Large intestine (tissue), 3 donors: ENCODE results near the gene NHERF2. TPM values are rescaled to one million over a fixed set of nuclear protein-coding genes. Genes with fewer than 3 reads are reported as not detected.
A peak's percentile ranks its signal among the peaks of the same experiment; 100 is the strongest.

ENCODE experiments used
- DNase-seq, 2 donors: peaks; one replicate each; pipeline versions ENCODE4 v3.0.0 to v3.0.0-alpha.2; 2013
- H3K27ac ChIP-seq: one replicate; pipeline ENCODE4 v1.5.1; 2013; ENCODE audit warnings: low read length
- H3K27me3 ChIP-seq: 2 replicates; pipeline ENCODE4 v1.6.1; 2013; ENCODE audit warnings: low read length; ENCODE audit not compliant: control insufficient read depth, insufficient read depth
- H3K36me3 ChIP-seq: 2 replicates; pipeline ENCODE4 v1.6.1; 2013; ENCODE audit warnings: low read length; ENCODE audit not compliant: control insufficient read depth, insufficient read depth
- H3K4me1 ChIP-seq: one replicate; pipeline ENCODE4 v1.6.1; 2013; ENCODE audit warnings: low read length; ENCODE audit not compliant: control insufficient read depth, insufficient read depth
- H3K4me3 ChIP-seq: one replicate; pipeline ENCODE4 v1.5.1; 2013; ENCODE audit warnings: low read length
- H3K9me3 ChIP-seq: one replicate; pipeline ENCODE4 v1.6.1; 2013; ENCODE audit warnings: mild to moderate bottlenecking, low read depth, low read length, moderate library complexity; ENCODE audit not compliant: control insufficient read depth
- WGBS: methylation state at CpG from one replicate; pipeline ENCODE4 v1.1.5; 2013; ENCODE audit warnings: low lambda C conversion rate; ENCODE audit not compliant: insufficient coverage; 5-methylcytosine and 5-hydroxymethylcytosine counted together
- polyA plus RNA-seq: library from polyadenylated mRNA; unstranded; fragments of 120-200 nt; gene quantifications from one replicate; pipeline ENCODE4 v1.2.1, GENCODE V29; 2013

NHERF2 gene
- polyA plus RNA-seq, 1 donor: 32.3 TPM

DNA sequence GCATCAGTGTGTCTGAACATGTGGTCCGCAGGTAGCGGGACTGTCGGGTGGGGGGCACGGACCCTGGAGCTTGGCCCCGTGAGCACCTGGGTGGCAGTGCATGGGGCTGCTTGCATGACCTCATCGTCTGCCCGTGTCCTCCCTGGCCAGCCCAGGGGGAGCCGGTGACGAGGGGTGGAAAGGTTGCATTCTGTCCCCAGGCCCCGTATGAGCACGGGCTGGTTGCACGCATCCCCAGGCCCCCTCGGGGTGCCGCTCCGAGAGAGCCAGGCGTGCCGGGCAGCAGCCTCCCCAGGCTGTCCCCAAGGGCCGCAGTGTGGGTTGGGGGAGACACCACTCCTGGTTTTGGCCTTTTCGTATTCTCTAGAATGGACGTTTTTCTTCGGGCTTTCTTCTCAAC lies 51.0 kb downstream of the NHERF2 start:
- no peak for DNase-seq
- Histone ChIP-seq H3K4me3 (no peak overlapping the region), H3K27ac (no peak overlapping the region), H3K36me3 (peaks cover 84% of the 10 kb centered on the region), H3K9me3 (peaks cover 4% of the 10 kb centered on the region), H3K27me3 (no peaks in the 10 kb centered on the region), H3K4me1 (peaks cover 12% of the 10 kb centered on the region)
- no CpG with 5 or more reads among the region's 21 CpGs for WGBS

GRCh38 chr16:2078096-2078495 lies 51.4 kb downstream of the NHERF2 start:
- peaks cover 15% of the 10 kb centered on the region for H3K4me1 ChIP-seq
- H3K27me3 ChIP-seq: no peaks in the 10 kb centered on the region
- peaks cover 4% of the 10 kb centered on the region for H3K9me3 ChIP-seq
- H3K4me3 ChIP-seq: no peak overlapping the region
- no peak for DNase-seq
- H3K27ac ChIP-seq: no peak overlapping the region
- peaks cover 84% of the 10 kb centered on the region for H3K36me3 ChIP-seq
- no CpG with 5 or more reads among the region's 7 CpGs for WGBS

DNA sequence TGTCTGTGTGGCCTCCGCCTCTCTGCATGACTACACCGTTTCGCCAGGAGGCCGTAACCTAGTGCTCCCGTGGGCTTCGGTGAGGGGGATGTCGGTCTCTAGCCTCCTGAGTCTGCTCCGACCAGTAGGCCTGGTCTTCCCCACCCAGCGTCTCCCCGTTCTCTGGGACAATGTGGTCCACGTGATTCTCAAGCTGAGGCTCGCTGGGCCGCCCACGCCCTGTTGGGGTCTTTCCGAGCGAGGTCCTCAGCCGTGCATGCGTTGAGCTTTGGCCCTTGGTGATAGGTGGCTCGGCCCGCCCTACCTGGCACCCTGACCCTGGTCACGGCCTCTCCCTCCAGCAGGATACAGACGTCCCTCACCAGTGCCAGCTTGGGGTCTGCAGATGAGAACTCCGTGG lies 52.0 kb downstream of the NHERF2 start:
- no CpG with 5 or more reads among the region's 23 CpGs for WGBS
- Histone ChIP-seq H3K4me1 (peaks cover 15% of the 10 kb centered on the region), H3K36me3 (peaks cover 84% of the 10 kb centered on the region), H3K27ac (no peak overlapping the region), H3K27me3 (no peaks in the 10 kb centered on the region), H3K9me3 (peaks cover 4% of the 10 kb centered on the region), H3K4me3 (no peak overlapping the region)
- DNase-seq: no peak

GRCh38 chr16:2079311-2079800 lies 52.7 kb downstream of the NHERF2 start:
- no peak for DNase-seq
- no CpG with 5 or more reads among the region's 30 CpGs for WGBS
- Histone ChIP-seq H3K27ac (no peak overlapping the region), H3K27me3 (no peaks in the 10 kb centered on the region), H3K9me3 (peaks cover 4% of the 10 kb centered on the region), H3K4me3 (no peak overlapping the region), H3K36me3 (peaks cover 84% of the 10 kb centered on the region), H3K4me1 (peaks cover 15% of the 10 kb centered on the region)

GRCh38 chr16:2079991-2080390 lies 53.3 kb downstream of the NHERF2 start:
- H3K9me3 ChIP-seq: peaks cover 4% of the 10 kb centered on the region
- H3K4me1 ChIP-seq: peaks cover 15% of the 10 kb centered on the region
- no peak for DNase-seq
- H3K4me3 ChIP-seq: no peak overlapping the region
- H3K36me3 ChIP-seq: peaks cover 87% of the 10 kb centered on the region
- H3K27me3 ChIP-seq: no peaks in the 10 kb centered on the region
- no peak overlapping the region for H3K27ac ChIP-seq
- no CpG with 5 or more reads among the region's 16 CpGs for WGBS

- H3K4me1 ChIP-seq: peaks cover 15% of the 10 kb centered on the region
- H3K36me3 ChIP-seq: peaks cover 90% of the 10 kb centered on the region
- no peaks in the 10 kb centered on the region for H3K27me3 ChIP-seq
- no CpG with 5 or more reads among the region's 35 CpGs for WGBS
- peaks cover 4% of the 10 kb centered on the region for H3K9me3 ChIP-seq
- DNase-seq: no peak
- no peak overlapping the region for H3K4me3 ChIP-seq
- peak overlapping the region; percentile 62 for H3K27ac ChIP-seq
These were observed 54.7 kb downstream of the NHERF2 start for GRCh38 chr16:2081201-2082084.

GRCh38 chr16:2082171-2082982 lies 55.7 kb downstream of the NHERF2 start:
- Histone ChIP-seq H3K4me3 (no peak overlapping the region), H3K27ac (peak overlapping the region; percentile 62), H3K9me3 (peaks cover 4% of the 10 kb centered on the region), H3K27me3 (no peaks in the 10 kb centered on the region), H3K4me1 (peaks cover 15% of the 10 kb centered on the region), H3K36me3 (peaks cover 92% of the 10 kb centered on the region)
- no CpG with 5 or more reads among the region's 32 CpGs for WGBS
- DNase-seq: peak; percentile 33 to 48

GRCh38 chr16:2082983-2083364 lies 56.3 kb downstream of the NHERF2 start:
- H3K27ac ChIP-seq: peak overlapping the region; percentile 62
- peaks cover 93% of the 10 kb centered on the region for H3K36me3 ChIP-seq
- DNase-seq: peak; percentile 49 to 50
- WGBS: no CpG with 5 or more reads among the region's 16 CpGs
- no peaks in the 10 kb centered on the region for H3K27me3 ChIP-seq
- H3K9me3 ChIP-seq: peaks cover 4% of the 10 kb centered on the region
- no peak overlapping the region for H3K4me3 ChIP-seq
- peaks cover 15% of the 10 kb centered on the region for H3K4me1 ChIP-seq

DNA sequence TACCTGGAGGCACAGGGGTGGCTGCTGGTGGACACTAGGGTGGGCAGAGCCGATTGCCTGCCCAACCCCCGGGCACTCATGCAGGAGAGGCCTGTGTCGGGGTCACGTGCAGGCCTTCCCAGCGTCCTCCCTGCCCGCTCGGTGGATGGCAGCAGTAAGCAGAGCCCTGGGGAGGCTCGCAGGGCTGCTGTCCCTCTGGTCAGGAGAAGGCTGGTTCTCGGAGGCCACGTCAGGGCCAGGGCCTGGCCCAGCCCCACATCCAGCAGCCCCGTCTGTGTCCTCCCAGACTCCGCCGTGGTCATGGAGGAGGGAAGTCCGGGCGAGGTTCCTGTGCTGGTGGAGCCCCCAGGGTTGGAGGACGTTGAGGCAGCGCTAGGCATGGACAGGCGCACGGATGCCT lies 56.7 kb downstream of the NHERF2 start:
- H3K27me3 ChIP-seq: no peaks in the 10 kb centered on the region
- H3K4me1 ChIP-seq: peaks cover 15% of the 10 kb centered on the region
- DNase-seq: no peak
- peak overlapping the region; percentile 58 for H3K27ac ChIP-seq
- peaks cover 94% of the 10 kb centered on the region for H3K36me3 ChIP-seq
- H3K9me3 ChIP-seq: peaks cover 4% of the 10 kb centered on the region
- no CpG with 5 or more reads among the region's 19 CpGs for WGBS
- H3K4me3 ChIP-seq: no peak overlapping the region
